Loucy (cell line): Measurements from ENCODE around the gene SIRPB1.

Source experiments
- H2AFZ ChIP-seq: fragments of 200-600 bp; sonication (generic); 2 replicates; pipeline ENCODE4 v1.6.0; 2016; ENCODE audit warnings: antibody characterized with exemption, mild to moderate bottlenecking, low read length, moderate library complexity
- H3F3A ChIP-seq: fragments of 200-600 bp; 2 replicates; pipeline ENCODE4 v1.6.0; 2016; ENCODE audit warnings: antibody characterized with exemption, low read depth, mild to moderate bottlenecking
- H3K27me3 ChIP-seq: fragments of 200-600 bp; sonication (generic); 2 replicates; pipeline ENCODE4 v1.6.1; 2014; ENCODE audit warnings: low read length, mild to moderate bottlenecking; ENCODE audit not compliant: insufficient read depth, poor library complexity, severe bottlenecking
- H3K36me3 ChIP-seq: fragments of 200-600 bp; sonication (generic); 2 replicates; pipeline ENCODE4 v1.6.1; 2016; ENCODE audit warnings: low read length; ENCODE audit not compliant: insufficient read depth
- H3K4me1 ChIP-seq: fragments of 200-600 bp; sonication (generic); 2 replicates; pipeline ENCODE4 v1.5.1; 2014; ENCODE audit warnings: low read length, mild to moderate bottlenecking; ENCODE audit not compliant: insufficient read depth, poor library complexity, severe bottlenecking
- H3K4me2 ChIP-seq: fragments of 200-600 bp; sonication (generic); 2 replicates; pipeline ENCODE4 v1.6.0; 2014; ENCODE audit warnings: antibody characterized with exemption, low read length, low read depth, mild to moderate bottlenecking; ENCODE audit not compliant: poor library complexity, severe bottlenecking
- H3K4me3 ChIP-seq: fragments of 200-600 bp; sonication (generic); 2 replicates; pipeline ENCODE4 v1.5.1; 2014; ENCODE audit warnings: low read length, mild to moderate bottlenecking, mixed read lengths; ENCODE audit not compliant: poor library complexity, severe bottlenecking
- H3K79me2 ChIP-seq: fragments of 200-600 bp; sonication (generic); 2 replicates; pipeline ENCODE4 v1.6.1; 2014; ENCODE audit warnings: low read length; ENCODE audit not compliant: insufficient read depth
- H3K9ac ChIP-seq: fragments of 200-600 bp; sonication (generic); 2 replicates; pipeline ENCODE4 v1.6.0; 2014; ENCODE audit warnings: mild to moderate bottlenecking, low read depth, low read length, moderate library complexity; ENCODE audit not compliant: poor library complexity, severe bottlenecking
- H3K9me2 ChIP-seq: fragments of 200-600 bp; sonication (generic); replicated peaks from 2 replicates; pipeline ENCODE4 v1.6.1; 2016; ENCODE audit warnings: low read depth, low read length, mixed read lengths
- H3K9me3 ChIP-seq: fragments of 200-600 bp; sonication (generic); 2 replicates; pipeline ENCODE4 v1.6.1; 2014; ENCODE audit warnings: mild to moderate bottlenecking, antibody characterized with exemption, low read length, low read depth; ENCODE audit not compliant: insufficient read depth
- H4K20me1 ChIP-seq: fragments of 200-600 bp; sonication (generic); 2 replicates; pipeline ENCODE4 v1.6.0; 2014; ENCODE audit warnings: antibody characterized with exemption, low read length, mild to moderate bottlenecking; ENCODE audit not compliant: insufficient read depth, poor library complexity, severe bottlenecking
- EZH2phosphoT487 ChIP-seq: fragments of 200-600 bp; IDR thresholded peaks from 2 replicates; pipeline ENCODE4 v1.6.1; 2018; ENCODE audit warnings: antibody characterized with exemption, mild to moderate bottlenecking, moderate library complexity, borderline replicate concordance
- TF ChIP-seq, protein P1 (sequence below): fragments of 200-600 bp; sonication (generic); conservative IDR thresholded peaks from 2 replicates; pipeline ENCODE4 v1.5.1; 2014; ENCODE audit warnings: mild to moderate bottlenecking, antibody characterized with exemption, low read length

Gene SIRPB1

DNA sequence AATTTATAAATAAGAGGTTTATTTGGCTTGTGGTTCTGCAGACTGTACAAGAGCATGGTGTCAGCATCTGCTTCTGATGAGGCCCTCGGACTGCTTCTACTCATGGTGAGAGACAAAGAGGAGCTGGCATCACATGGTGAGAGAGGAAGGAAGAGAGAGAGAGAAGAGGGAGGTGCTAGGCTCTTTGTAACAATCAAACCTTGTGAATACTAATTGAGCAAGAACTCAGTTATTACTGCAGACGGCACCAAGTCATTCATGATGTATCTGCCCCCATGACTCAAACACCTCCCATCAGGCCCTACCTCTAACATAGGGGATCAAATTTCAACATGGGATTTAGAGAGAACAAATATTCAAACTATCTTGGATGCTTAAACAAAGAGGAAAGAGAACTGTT, 44.1 kb upstream of the SIRPB1 start:
- no peaks in the 10 kb centered on the region for H3K36me3 ChIP-seq
- no peaks in the 10 kb centered on the region for H3K9me2 ChIP-seq
- TF ChIP-seq, protein P1, sequence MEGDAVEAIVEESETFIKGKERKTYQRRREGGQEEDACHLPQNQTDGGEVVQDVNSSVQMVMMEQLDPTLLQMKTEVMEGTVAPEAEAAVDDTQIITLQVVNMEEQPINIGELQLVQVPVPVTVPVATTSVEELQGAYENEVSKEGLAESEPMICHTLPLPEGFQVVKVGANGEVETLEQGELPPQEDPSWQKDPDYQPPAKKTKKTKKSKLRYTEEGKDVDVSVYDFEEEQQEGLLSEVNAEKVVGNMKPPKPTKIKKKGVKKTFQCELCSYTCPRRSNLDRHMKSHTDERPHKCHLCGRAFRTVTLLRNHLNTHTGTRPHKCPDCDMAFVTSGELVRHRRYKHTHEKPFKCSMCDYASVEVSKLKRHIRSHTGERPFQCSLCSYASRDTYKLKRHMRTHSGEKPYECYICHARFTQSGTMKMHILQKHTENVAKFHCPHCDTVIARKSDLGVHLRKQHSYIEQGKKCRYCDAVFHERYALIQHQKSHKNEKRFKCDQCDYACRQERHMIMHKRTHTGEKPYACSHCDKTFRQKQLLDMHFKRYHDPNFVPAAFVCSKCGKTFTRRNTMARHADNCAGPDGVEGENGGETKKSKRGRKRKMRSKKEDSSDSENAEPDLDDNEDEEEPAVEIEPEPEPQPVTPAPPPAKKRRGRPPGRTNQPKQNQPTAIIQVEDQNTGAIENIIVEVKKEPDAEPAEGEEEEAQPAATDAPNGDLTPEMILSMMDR, result no peak
- TF ChIP-seq EZH2phosphoT487, result no peak
- 0 out of 2 replicates have a peak, but pooled peaks cover 2% of the 10 kb centered on the region for H3F3A ChIP-seq
- H3K4me3 ChIP-seq, result no peak overlapping the region
- no peaks in the 10 kb centered on the region for H4K20me1 ChIP-seq
- H3K4me1 ChIP-seq, result peaks cover 28% of the 10 kb centered on the region
- H2AFZ ChIP-seq, result peak overlapping the region; percentile 54
- no peaks in the 10 kb centered on the region for H3K27me3 ChIP-seq
- no peak overlapping the region for H3K9ac ChIP-seq
- no peaks in the 10 kb centered on the region for H3K9me3 ChIP-seq
- peak overlapping the region; percentile 45 for H3K4me2 ChIP-seq
- H3K79me2 ChIP-seq, result no peaks in the 10 kb centered on the region

DNA sequence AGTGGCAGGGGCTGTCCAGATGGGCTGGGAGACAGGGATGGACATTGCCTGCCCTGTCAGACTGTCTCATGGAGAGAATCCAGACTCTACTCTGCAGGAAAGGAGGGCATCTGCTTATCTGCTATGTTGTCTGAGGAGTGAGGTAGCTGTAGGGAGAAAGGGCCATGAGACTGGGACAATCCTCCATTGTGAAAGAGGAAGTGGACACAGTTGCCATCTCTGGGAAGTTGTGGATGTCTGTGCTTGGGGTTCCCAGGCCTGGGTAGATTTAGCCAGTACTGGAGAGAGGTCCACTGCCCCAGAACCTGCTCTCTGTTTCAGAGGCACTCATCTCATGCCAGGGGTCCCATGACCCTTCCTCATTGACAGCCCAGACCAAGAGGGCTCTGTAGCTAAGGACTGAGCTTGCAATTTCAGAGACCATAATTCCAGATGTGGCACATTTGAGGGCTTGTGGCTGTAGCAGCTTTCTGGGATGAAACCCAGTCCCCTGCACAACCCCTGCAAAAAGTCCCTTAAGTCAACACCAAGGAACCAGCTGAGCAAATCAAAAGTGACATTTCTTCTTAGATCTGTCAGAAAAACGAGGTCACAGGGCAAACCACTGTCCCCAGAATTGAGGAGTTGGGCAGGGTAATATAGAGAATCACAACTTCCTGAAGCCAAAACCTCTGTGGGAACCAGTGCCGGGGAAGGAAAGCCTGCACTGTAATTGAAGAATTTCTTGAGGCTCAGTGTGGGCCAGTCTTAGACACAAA, 41.9 kb upstream of the SIRPB1 start:
- no peaks in the 10 kb centered on the region for H3K36me3 ChIP-seq

DNA sequence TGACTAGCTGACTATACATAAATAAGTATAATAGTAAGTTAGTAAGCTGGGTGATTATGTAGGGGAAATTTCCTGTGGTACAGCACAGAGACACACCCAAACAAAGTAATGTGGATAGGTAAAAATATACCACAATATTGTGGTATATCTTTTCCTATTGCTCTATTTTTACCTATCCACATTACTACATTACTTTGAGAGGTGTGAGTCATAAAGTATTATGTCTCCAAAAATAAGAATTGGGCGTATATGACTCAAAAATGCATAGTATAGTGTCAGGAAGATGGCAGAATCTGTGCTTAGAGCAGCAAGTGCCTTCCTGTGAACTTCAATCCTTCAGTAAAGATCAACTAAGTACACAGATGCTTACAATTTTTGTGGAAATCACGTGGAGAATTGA, 40.4 kb upstream of the SIRPB1 start:
- no peak overlapping the region for H3K4me2 ChIP-seq
- no peak overlapping the region for H3K9ac ChIP-seq
- TF ChIP-seq, protein P1, result no peak
- TF ChIP-seq EZH2phosphoT487, result no peak
- peaks cover 53% of the 10 kb centered on the region for H3K4me1 ChIP-seq
- no peaks in the 10 kb centered on the region for H3K9me3 ChIP-seq
- no peak overlapping the region for H2AFZ ChIP-seq
- no peaks in the 10 kb centered on the region for H3K79me2 ChIP-seq
- no peaks in the 10 kb centered on the region for H3K36me3 ChIP-seq
- no peaks in the 10 kb centered on the region for H4K20me1 ChIP-seq
- no peaks in the 10 kb centered on the region for H3K9me2 ChIP-seq
- no peak overlapping the region for H3K4me3 ChIP-seq
- 0 out of 2 replicates have a peak, but pooled peaks cover 2% of the 10 kb centered on the region for H3F3A ChIP-seq
- H3K27me3 ChIP-seq, result no peaks in the 10 kb centered on the region

More for the DNA sequence above, 41.9 kb upstream of the SIRPB1 start:
- H3K4me3 ChIP-seq, result no peak overlapping the region
- no peaks in the 10 kb centered on the region for H3K9me2 ChIP-seq
- 0 out of 2 replicates have a peak, but pooled peaks cover 2% of the 10 kb centered on the region for H3F3A ChIP-seq
- H3K4me2 ChIP-seq, result no peak overlapping the region
- TF ChIP-seq, protein P1, result no peak
- no peaks in the 10 kb centered on the region for H3K9me3 ChIP-seq
- H2AFZ ChIP-seq, result no peak overlapping the region
- no peaks in the 10 kb centered on the region for H3K79me2 ChIP-seq
- H4K20me1 ChIP-seq, result no peaks in the 10 kb centered on the region
- no peaks in the 10 kb centered on the region for H3K27me3 ChIP-seq
- peaks cover 45% of the 10 kb centered on the region for H3K4me1 ChIP-seq
- no peak overlapping the region for H3K9ac ChIP-seq
